ENCODE data around the gene HOXB3.
"Not testable (repeated sequence)": the region's sequence is repeated elsewhere in the genome, so short reads cannot be mapped to it uniquely, and the experiment has no call there.

HOXB3 gene

DNA sequence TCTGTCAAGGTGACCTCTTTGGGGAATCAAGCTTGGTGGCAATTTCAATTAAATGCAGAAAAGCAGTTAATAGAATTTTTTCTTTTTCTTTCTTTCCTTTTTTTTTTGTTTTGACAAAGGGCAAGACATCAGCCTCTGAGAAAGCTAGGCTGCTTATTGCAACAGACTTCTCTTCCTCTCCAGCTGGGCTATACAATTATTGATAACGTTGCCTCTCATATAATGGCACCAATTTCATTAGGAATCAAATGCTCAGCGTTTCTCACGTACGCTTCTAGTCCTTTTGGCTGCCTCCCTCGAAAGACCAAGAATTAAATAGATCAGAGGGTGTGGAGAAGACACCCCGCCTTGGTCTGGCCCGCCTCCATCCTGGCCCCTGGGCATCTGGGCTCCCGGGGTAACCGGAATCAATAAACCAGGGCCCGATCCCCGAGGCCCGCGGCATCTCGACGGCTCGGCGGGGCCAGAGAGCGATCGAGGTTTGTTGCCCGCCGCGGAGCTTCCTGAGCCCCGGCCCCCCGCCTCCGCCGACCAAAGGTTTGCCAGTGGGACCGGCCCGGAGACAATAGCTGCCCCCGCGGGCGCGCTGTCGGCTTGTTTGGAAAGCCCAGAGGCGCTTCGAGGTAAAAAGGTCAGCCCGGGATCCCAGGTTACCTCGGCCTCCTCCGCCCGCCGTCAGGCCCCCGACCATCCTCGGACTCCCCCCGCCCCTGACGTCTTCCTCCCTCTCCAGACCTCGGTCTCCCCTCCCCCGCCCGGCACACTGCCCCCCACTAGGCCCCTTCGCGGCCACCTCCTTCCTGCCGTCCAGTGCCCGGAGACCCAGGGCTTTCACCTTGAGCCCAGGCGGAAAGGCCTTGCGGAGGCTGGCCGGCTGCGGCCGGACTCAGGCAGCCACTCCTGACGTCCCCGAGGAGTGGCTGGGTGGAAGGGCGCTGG, 63.2 kb downstream of the HOXB3 start:
- no peak for DNase-seq (ENCODE audit: low spot score)

DNA sequence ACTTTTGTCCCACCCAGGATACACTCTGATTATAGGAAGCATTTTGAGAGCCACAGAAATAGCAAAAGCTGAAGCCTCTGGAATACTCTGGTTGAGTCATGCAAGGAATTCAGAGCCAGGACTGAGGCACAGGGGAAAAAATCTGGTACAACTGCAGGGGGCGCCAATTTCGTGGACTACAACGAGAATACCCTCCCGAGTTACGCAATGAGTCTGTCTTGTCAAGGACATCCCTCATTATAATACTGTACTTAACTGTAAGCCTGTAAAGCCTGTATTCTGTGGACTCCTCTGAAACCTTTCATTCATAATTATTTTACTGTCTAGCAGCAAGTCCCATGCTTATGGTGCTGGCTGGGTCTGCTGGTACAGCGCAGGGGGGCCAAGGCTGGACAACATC, 67.0 kb downstream of the HOXB3 start:
- DNase-seq (ENCODE audit: low spot score): no peak

DNA sequence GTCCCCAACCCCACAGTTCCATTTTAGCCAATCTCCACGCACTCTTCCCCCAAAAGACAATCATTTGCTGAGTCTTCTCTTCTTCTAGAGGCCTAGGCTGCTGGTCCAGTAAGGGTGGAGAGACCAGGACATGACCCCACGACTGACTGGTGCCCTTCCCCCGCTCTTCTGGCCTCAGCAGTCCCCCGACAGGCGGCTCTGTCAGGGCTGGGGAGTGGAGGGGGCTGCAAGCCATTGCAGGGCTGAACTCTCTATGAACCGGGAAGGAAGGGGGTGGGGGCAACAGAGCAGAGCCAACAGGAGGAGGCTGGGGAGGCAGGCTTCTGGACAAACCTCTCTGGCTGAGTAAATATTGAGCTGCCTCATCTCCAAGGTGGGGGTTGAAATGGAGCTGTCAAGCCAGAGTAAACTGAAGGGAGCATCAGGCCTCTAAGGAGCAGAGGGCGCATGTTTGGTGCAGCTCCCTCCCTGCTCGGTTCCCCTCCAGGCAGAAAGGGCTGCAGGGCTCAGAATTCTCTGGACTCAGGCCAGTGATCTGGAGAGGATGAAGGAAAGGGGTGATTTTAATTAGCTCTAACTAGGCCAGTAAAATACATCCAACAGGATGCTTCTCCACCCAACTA, 67.9 kb downstream of the HOXB3 start:
- DNase-seq (ENCODE audit: low spot score): no peak

DNA sequence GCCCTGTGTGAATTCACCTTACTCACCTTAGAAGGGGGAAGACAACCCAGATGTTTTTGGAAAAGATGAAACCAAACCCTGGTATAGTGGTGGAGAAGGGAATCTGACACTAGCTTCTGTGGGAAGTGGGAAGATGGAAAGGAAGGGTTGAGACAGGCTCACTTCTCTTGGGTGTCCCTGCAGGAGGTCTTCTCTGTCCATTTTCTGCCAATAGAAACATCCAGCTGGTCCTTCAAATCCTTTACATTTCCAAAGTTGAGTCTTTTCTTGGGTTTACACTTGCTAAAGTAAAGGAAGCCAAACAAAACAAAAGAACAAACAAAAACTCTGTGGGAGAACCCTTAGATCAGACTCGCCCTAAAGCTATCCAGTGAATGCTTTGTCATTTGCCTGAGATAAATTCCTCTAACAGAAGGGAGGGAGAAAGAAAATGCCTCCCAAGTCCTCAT, 69.4 kb downstream of the HOXB3 start:
- no peak for DNase-seq (ENCODE audit: low spot score)

DNA sequence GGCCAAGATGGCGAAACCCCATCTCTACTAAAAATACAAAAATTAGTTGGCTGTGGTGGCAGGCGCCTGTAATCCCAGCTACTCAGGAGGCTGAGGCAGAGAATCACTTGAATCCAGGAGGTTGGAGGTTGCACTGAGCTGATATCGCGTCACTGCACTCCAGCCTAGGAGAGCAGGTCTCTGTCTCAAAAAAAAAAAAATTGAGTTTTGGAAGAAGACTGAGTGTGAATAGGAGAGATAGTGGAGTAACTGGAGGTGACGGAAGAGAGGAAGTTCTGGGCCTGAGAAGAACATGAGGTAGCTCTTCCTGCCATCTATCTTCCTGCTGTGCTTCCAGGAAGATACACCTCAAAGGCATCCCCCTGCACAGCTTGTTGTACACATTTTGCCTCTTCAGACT, 70.6 kb downstream of the HOXB3 start:
- DNase-seq (ENCODE audit: low spot score): no peak

DNA sequence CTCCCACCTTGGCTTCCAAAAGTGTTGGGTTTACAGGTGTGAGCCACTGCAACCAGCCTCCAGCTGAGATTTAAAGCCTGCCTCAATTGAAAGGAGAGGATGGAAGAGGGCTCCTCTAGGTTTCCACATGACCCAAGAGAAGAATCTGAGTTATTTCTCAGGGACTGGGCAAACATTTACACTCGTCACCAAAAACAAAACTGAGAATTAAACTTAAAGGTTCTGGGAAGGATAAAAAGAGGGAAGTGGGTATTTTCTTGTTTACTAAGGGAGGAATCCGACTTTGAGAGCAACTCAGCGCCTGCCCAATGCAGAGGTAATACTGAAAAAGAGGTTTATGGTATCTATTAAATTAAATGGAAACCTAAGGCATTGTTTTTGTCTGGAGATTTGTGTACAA, 72.6 kb downstream of the HOXB3 start:
- no peak for DNase-seq (ENCODE audit: low spot score)

DNA sequence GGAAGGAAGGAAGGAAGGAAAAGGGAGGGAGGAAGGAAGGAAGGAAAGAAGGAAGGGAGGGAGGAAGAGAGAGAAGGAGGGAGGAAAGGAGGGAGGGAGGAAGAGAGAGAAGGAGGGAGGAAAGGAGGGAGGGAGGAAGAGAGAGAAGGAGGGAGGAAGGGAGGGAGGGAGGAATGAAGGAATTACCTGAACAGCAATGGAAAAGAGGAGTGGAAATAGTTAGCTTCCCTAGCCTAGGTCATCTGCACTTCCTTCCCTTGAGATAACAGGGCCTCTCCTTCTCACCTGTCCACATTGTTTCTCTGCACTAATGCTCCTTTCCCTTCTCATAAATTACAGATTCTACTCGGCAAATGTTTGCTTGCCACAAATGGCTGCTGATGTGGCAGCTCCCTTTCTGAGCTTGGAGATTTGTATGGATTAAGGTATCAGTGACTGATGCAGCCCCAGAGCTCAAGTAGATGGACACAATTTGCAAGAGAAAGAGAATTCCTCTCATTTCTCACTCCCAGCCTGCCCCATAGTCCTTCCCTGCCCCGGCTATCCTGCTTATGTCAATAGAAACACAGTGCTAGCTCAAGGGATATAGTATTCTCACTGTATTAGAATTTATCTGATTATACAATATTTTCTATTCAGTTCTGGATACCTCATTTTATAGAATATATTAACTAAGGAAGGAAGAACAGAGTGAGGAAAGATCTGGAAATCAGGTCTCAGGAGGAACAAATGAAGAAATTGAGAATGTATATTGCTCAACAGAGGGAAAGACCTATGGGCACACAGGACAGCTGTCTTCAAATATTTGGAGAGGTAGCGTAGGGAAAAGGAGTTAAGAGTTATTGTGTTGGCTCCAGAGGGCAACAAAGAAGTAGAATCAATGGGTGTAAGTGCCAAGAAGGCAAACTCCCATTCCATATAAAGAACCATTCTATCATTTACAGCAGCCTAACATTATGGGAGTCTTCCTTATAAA, 73.8 kb downstream of the HOXB3 start:
- DNase-seq (ENCODE audit: low spot score): no peak

DNA sequence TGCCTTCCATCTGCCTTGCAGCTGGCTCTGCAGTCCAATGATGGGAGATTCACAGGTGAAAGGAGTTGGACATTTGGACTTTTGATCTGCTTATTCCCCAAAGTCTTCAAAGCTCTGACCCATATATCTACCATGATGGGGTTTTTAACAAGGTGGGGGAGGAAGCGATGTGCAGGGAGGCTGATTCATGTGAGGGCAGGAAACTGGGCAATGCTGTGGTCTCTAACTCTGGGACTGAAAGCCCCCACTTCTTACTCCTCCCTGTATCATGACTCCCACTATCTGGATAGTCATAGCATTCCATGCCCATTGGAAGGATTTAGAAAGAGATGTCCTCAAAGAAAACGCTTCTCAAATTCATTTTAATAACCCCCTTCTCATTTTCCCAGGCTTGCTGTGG, 75.6 kb downstream of the HOXB3 start:
- DNase-seq (ENCODE audit: low spot score): no peak

DNA sequence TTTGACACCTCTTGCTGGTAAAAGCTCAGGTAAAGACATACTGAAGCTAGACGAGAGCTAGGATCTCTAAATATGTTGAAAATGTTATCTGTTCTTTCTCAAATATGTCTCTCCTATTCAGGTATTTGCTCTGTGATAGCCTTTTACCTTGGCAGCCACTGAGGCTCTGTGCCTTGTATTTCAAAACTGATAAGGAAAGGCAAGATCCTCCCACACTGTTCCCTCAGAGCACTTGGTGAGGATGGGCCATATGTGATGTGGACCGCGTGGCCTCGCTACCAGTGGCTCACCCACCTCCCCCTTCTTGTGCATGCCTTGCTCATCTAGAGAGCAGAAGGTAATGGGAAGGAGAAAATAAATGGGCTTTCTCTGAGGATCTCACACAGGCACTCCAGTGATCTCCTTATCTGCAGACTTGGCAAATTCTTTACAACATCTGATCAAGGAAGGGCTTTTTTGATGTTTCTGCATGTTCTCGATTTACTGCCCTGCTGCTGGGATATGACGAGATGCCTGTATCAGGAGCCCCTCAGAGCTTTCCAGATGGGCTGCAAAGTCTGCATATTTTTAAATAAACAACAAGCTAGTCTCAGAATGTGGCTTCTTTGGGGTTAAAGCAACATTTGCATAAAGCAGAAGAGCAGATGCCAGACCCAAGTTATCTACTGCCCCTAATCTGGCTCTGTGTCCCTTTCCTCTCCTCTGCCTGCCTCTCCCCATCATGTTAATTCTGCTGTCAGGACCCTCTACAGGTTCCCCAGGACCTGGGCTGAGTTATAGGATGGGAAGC, 76.2 kb downstream of the HOXB3 start:
- DNase-seq (ENCODE audit: low spot score): no peak

DNA sequence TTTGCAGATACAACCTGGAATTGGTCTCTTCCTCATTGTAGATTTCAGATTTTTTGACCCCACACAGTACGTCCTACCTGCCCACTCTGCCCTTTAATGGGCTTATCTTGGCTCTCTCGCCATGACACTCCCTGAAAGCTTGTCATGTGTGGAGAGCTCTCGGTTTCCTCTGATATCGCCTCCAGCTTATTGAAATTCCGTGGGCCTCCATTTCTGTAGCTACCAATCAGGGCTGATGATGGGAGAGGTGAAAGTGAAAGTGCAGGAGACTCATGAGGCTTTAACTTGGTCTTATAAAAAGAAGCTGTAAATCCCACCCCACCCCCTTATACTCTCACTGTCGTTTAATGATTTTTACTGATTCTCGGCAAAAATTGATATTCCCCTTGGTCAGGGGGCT, 76.9 kb downstream of the HOXB3 start:
- no peak for DNase-seq (ENCODE audit: low spot score)

DNA sequence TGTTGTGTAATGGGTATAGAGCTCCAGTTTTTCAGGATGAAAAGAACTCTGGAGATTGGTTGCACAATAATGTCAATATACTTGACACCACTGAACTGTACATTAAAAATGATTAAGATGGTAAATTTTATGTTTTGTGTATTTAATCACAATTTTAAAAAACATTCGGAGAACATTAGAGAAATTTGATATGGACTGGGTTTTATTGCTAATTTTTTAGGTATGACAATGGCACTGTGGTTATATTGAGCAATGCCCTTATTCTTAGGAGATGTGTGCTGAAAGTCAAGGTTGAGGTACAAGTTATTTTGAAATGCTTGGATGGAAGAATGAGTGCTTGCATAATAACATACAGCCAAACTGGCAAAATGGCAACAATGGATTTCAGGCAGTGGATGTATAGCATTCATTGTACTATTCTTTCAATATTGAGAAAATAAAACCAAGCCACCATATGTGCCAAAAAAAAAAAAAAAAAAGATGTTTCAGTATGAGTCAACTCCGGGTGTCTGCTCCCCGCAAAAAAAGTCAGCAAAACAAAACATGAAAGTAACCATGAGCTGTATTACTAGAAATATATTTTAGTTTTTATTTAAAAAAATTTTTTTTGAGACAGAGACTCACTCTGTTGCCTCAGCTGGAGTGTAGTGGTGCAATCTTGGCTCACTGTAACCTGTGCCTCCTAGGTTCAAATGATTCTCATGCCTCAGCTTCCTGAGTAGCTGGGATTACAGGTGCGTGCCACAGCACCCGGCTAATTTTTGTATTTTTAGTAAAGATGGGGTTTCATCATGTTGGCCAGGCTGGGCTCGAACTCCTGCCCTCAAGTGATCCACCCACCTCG, 79.1 kb downstream of the HOXB3 start:
- no peak for DNase-seq (ENCODE audit: low spot score)

DNA sequence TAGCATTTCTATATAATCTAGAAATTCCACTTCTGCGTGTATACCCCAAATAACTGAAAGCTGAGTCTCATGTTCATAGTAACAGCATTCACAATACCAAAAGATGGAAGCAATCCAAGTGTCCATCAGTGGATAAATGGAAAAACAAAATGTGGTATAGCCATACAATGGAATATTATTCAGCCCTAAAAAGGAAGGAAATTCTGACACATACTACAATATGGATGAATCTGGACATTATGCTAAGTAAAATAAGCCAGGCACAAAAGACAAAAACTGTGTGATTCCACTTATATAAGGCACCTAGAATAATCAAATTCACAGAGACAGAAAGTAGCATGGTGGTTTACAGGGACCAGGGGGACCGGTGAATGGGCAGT, 79.7 kb downstream of the HOXB3 start:
- no peak for DNase-seq (ENCODE audit: low spot score)

DNA sequence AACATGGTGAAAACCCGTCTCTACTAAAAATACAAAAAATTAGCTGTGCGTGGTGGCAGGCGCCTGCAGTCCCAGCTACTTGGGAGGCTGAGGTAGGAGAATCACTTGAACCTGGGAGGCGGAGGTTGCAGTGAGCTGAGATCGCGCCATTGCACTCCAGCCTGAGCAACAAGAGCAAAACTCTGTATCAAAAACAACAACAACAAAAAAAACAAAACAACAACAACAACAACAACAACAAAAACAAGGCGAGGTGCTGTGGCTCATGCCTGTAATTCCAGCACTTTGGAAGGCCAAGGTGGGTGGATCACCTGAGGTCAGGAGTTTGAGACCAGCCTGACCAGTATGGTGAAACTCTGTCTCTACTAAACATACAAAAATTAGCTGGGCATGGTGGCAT, 80.3 kb downstream of the HOXB3 start:
- DNase-seq (ENCODE audit: low spot score): not testable (repeated sequence)

DNA sequence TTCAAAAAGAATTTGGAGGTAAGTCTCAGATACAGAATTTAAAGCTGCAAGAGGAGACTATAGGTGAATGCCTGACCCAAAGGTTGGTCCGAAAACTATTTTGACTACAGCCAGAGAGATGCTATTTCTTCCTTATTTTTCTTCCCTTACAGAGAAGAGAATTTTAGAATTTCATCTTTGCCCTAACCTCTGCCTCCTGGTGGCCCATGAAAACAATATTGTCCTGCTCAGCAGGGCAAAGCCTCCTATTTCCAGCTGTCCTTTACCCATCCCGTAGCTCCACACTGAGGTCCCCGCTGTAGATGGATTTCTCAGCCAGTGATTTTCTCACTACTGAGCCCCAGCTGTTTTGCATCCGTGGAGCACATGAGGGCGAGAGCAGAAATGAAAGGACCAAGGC, 83.8 kb downstream of the HOXB3 start:
- no peak for DNase-seq (ENCODE audit: low spot score)

DNA sequence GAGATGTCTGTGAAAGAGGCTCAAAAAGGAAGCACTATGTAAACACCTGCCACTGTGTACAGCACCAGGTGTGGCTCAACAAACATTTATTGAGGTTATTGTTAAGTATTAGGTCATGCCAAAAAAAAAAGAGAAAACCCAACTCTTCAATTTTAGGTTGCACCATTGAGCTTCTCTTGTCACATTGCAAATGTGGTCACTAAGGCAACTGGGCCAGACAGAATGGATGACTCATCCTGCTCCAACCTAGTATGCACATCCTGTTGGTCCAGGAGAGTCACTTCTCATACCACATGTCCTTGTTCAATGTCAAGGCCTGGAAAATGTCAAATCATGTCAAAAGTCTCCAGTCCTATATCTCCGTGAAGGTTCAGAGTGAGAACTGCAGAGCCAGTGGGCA, 84.3 kb downstream of the HOXB3 start:
- peak; percentile 75 for DNase-seq (ENCODE audit: low spot score)

DNA sequence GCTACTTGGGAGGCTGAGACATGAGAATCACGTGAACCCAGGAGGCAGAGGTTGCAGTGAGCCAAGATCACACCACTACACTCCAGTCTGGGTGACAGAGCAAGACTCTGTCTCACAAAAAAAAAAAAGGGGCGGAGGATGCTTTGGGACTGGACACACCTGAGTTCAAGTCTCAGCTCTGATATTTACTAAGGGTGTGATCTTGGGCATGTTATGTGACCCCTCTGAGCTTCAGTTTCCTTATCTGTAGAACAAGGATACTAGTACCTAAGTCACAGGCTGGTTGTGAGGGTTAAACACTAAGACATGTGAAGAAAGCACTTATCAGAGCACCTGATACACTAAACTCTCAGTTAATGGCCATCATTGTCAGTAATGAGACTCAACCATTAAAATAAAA, 85.1 kb downstream of the HOXB3 start:
- no peak for DNase-seq (ENCODE audit: low spot score)

DNA sequence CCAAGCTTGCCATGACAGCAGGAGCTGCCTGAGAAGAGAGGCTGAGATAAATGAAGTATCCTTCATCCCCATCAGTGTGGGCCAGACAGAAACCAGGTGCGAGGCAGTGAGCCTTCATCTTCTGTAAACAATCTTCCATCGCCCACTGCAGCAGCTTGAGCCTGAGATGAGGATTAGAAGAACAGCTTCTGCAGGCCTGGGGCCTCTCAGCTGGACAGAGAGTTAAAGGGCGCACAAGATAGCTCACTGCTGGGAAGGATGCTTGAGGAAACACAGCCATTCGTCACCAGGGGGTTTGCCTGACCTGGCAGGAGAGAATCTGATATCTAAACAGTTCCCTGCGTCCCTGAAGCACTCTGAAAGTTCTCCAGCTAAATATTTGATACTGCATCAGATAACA, 86.3 kb downstream of the HOXB3 start:
- no peak for DNase-seq (ENCODE audit: low spot score)

DNA sequence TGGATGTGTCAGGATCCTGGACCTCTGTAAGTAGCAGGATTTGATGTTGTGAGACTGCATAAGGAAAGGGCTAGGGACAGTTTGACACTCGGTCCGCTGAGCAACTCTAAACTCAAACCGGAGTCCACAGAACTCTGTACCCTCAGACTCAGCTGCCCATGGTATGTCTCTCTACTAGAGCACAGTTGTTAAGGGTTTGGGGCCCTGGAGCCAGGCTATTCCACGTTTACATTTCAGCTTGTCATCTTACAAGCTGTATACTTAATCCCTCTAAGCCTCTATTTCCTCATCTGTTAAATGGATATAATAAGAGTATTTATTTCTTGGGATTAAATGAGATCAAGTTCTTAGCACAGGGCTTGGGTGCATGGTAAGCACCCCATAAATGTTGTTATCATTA, 87.1 kb downstream of the HOXB3 start:
- no peak for DNase-seq (ENCODE audit: low spot score)

DNA sequence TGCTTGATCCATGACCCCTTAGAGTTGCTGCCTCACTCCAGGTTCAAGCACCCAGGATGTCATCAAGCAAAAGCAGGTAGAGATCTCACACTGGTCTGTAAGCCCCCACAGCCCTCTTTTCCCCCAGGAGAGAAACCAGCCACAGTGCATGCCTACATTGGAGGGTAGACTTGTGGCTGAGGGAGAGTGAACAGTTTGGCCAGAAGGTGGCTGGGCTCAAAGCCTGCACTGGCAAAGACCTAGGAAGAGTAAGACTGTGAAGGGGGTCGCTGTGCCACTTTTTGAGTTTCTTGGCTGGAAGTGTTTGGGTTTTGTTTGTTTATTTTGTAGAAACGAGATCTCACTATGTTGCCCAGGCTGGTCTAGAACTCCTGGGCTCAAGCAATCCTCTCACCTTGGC, 87.7 kb downstream of the HOXB3 start:
- DNase-seq (ENCODE audit: low spot score): no peak

Data from AG08396 (cell line).